HG03066 (cell line): ENCODE results near the gene PHLDA3.

ENCODE experiments used
- ATAC-seq: cut with Tn5 transposase; IDR thresholded peaks from one replicate; pipeline ENCODE4 v1.9.1; 2021; ENCODE audit warnings: low read depth; ENCODE audit not compliant: unreplicated experiment

PHLDA3 gene

DNA sequence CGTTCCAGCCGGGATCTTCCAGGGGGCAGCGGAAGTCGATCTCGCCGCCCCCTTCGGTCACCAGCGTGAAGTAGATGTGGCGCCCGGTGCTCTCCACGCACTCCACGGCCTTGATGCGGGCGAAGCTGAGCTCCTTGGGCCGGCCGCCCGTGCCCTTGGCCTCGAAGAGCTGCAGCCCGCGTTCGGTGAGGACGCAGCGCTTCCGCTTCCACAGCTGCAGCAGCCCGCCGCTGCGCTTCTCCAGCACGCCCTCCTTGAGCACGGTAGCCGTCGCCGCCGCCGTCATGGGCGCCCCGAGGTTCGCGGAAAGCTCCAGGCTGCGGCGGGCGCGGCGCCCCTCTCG lies 516 bp downstream of the PHLDA3 start:
- peak; percentile 51 for ATAC-seq

DNA sequence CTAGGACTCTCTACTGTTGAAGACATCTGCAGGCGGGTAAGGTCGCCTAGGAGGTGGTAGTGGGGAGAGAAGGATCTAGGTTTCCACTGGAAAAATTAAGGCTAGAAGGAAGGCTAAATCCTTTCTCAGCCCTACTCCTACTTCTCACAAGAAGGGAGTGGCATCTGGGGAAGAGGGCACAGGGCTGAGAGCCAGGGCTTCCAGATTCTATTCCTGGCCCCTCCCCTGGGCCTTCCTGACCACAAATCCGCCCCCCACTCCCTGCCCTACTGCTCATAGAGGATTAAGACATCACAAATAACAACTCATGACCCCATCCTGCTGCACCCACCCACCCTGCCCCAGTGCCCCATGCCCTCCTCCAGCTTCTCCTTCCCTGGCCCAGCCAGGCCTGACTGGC lies 2.5 kb downstream of the PHLDA3 start:
- no peak for ATAC-seq

DNA sequence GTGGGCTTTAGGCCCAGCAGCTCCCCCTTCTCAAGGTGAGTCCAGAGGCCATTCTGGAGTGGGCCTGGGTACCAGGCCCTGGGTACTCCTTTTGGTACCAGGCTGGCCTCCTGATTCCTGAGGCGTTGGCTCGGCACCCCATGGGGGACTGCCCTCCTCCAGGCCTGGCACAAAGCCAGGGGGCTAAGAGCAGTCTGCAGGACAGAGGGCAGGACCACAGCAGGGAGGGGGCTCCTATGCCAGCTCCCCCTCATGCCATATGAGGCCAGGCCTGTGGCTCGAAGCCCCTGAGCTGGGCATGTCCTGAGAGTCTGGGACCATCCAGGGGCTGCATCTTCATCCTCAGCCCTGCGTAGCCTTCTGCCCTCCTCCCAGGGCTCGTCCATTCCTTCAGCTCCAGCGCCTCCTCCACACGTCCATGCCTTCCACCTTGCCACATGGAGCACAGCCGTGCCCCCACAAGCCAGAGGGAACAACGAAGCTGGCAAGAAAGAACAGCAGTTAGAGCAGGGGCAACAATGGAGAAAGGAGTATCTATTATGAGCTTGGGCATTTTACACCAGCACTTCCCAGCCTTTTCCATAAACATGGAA lies 3.2 kb downstream of the PHLDA3 start:
- ATAC-seq, result no peak

DNA sequence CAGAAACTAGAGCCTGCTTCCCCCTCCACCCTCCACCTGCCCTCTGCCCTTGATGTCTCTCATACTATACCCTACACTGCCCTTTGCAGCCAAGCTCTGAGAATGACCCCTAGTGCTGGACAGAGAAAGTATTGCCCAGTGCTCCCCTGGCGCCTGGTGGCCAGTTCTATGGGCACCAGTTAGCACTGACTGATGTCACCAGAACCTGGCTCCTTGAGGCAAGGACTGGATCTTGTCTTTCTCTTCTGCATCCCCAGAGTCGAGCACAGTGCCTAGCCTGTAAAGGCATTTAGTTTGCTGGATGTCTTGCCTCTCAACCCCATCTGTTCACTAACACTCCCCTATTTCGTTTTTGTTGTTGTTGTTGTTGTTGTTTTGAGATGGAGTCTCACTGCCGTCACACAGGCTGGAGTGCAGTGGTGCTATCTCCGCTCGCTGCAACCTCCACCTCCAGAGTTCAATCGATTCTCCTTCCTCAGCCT lies 5.9 kb downstream of the PHLDA3 start:
- ATAC-seq, result no peak

DNA sequence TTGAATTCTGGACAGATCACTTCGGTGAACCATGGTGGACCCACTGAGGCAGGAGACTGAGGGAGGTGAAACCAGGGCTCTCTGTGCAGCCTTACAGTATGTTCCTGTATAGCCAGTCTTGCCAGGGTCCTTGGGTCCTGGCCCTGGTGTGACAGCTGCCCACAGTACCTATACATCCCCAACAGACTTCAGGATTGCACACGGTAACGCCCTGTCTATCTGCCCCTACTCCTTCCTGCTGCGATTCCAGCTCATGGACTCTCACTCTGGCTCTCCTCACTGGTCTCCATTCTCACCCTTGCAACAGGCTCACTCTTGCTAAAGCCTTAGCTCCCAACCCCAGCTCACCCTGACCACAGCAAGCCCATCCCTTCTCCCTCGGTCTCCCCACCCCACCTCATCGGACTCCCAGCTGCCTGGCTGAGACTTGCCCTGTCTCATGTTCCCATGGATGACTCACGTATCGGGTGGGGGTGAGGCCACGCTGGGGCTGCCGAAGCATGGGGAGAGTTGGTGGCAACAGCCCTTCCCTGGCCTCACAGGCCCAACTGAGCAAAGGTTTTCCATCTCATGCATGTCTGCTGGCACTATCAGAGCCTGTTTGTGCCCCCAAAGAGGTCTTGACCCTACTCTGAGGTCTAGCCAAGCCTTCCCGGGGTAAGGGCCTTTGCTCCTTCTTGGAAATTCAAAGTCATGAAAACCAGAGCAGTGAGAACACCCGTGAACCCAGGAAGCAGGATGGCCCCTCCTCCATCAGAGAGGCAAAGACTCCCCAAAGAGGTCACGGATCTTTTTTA lies 7.1 kb downstream of the PHLDA3 start:
- no peak for ATAC-seq

DNA sequence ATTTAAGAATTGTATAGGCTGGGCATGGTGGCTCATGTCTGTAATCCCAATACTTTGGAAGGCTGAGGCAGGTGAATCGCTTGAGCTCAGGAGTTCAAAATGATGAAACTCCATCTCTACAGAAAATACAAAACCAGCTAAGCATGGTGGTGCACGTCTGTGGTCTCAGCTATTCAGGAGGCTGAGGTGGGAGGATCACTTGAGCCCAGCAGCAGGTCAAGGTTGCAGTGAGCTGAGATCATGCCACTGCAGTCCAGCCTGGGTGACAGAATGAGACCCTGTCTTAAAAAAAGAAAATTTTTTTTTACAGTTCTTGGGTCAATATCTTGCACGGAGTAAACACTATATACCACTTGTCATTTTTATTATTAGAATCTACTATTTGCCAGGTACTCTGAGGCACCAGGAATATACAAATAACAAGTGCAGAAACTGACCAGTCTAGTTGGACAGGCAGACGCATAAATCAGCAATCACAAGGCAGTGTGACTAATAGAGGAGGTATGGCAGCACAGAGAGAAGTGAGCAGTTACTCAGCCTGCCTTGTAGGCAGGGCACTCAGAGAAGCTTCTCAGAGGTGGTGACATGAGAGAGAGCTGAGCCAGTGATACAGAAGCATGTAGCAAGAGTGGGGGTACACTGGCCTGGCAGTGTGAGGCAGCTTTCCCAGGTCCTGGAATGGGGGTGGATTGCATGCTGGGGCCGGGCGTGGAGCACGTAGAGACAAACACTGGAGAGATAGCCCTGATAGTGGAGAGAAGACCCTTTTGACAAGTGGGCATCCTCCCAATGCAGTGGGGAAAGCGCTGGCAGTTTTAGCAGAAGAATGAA lies 8.0 kb downstream of the PHLDA3 start:
- ATAC-seq, result no peak

DNA sequence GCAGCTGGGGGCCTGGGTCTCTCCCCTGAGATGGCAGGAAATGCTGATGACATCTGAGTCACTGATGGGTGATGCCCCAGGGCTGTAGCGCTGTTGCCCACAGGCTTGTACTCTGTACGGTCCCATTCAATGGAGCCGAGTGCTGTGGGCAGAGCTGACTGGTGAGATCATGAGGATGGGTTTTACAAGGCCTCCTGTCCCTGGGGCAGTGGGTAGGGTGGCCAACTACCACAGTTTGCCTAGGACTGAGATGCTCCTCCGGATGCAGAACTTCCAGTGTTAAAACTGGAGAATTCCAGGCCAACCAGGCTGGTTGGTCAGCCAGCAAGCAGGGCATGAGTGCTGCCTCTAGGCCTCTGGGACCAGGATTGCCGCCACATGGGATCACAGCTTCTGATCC lies 9.2 kb downstream of the PHLDA3 start:
- ATAC-seq, result no peak

DNA sequence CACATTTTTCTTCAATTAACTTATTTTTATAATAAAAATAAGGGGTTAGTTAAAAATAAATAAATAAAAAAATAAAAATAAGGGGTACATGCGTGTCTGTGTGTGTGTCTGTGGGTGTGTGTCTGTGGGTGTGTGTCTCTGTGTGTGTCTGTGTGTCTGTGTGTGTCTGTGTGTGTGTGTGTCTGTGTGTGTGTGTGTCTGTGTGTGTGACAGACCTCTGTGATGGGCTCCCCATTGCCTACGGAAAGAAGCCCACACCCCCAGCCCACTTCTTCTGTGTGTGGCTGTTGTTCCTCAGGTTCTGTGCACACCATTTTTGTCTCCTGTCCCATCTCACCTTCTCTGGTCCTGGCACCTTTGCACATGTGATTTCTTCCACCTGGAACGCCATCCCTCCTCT lies 9.9 kb downstream of the PHLDA3 start:
- no peak for ATAC-seq

DNA sequence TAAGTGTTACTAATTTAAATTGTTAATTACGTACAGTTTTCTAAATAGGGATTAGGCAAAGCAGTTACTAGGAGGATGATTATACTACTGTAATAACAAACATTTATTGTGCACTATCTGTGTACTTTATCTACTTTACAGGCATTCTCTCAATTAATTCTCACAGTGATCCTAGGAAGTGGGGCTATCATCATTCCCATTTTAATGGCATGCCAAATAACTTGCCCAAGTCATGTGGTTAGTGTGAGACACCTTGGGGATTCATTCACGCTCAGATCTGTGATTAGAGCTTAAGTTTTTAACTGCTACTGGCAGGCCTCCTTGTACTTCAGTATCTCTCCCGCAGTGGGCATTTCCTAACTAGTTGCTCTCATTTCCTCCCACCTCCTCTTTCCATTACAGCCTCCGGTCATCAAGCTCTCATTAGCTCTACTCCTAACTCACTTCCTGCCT lies 11.5 kb downstream of the PHLDA3 start:
- no peak for ATAC-seq

DNA sequence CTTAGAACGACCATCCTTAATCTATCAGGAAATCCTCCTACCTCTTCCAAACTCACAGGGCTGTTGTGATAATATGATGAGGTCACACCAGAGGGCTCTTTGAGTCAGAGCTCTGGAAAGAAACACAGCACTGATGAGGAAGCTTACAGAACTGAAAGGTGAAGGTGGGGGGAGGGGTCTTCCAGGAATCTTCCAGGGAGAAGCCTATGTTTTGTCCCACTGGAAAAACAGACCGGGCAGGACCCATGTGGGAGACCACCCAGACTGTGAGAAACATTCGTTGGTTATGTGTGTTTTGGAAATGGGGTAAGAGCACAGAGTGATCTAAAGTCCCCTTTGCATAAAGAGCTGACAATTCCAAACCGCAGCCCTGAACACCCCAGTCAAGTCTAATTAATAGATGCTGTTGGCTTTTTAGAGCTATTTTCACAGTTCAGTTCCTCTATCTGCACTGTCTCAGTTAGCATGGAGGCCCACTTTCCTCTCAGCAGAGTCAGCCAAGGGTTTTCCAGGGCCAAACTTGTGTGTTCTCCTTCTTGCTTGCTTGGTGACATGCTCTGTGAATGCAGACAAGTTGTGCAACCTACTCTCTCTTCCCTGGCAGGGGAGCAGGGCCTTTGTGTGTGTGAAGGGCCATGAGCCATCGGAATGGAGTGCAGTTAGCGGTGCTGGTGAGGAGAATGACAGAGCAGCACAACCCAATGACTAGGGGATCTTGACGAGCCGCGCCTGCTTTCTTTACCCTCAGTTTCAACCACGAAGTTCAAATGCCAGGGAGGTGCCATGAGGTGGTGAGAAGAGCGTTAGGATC lies 12.3 kb downstream of the PHLDA3 start:
- no peak for ATAC-seq

DNA sequence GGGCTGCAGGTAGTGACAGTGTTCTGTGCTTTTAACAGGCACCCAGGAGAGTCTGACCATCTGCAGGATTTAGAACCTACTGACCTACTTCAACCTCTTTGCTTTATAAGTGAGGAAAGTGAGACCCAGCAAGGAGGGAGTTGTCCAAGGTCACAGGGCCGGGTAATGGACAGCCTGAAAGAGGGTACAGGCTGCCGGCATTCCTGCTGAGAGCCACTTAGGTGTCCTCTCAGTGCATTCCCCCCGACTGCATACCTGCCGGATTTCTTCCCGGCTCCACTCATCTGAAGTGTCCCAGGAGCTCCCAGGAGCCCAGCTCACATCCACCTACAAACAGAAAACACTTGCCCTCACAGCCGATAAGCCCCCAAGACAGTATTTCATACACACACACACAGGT lies 13.9 kb downstream of the PHLDA3 start:
- no peak for ATAC-seq

DNA sequence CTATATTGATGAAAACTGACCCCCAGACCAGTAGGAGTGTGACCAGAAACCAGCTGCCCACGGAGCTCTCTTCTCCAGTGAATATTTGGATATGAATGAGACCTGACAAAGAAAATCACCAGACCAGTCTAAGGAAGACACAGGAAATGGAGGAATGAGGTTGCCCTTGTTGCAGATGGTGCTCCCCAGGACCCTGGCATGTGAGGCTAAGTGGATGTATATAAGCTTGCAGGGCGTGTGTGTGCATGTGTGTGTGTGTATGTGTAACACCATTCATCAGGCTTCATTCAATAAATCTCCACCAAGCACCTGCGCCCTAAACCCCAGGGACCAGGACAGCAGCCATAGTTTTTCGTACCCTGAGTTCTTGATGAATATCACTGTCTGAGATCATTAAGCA lies 14.4 kb downstream of the PHLDA3 start:
- no peak for ATAC-seq

DNA sequence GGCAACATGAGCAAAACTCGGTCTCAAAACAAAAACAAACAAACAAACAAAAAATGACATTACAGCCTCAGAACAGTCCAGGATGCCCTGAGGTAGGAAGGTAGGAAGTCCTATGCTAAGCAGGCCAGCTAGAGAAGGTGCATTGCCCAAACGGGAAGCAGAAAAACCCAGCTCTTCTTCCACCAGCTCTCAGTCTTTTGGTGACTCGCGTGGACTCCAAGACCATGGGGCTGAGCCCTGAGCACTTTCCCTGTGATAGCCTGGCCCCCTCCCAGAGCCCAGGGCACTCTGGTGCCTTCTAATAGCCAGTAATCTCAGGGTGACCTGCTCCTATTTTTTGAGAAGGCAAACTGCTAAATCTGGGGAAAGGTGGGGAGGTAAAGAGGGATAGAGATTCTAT lies 16.1 kb downstream of the PHLDA3 start:
- ATAC-seq, result no peak

DNA sequence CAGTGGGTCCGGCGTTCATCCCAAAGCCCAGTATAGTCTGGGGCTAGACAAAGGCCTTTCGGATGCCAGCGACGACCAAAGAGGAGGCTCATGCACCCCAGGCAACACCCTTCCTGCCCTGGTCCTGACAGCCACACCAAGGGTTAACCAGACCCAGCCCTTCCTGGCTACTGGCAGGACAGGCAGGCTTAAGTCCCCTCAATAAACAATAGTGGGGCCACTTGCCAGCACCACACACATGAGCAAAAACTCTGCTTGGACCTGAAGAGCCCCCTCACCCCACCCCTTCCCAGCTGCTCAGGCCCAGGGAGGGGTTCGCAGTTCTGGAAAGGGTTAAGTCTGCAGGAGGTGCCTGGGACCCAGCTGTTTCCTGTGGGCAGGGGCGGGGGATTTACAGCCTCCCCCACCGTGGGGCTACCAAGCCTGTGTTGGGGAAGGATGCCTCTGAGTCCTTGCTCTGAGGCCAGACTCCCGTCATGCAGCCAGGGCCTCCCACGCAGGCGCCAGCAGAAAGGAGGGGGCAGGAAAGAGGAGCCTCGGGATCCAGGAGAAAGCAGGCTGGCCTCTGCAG lies 18.2 kb downstream of the PHLDA3 start:
- ATAC-seq, result no peak

DNA sequence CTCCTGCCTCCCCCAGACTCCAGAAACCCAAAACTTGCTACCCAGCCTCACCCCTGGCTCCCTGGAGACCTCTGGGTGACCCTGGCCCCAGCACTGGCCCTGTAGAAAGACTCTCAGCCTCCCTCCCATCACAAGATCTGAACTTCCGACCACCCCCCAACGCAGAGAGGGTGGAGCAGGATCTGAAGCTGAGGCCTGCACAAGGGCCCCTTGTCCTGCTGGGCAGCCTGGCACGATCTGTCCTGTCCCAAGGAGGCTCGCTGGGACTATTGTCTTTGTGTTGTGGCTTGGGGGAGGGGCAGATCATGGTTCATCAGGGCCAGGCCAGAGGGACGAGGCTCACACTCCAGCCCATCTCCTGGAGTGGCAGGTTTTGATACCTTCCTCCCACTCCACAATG lies 20.0 kb downstream of the PHLDA3 start:
- no peak for ATAC-seq

DNA sequence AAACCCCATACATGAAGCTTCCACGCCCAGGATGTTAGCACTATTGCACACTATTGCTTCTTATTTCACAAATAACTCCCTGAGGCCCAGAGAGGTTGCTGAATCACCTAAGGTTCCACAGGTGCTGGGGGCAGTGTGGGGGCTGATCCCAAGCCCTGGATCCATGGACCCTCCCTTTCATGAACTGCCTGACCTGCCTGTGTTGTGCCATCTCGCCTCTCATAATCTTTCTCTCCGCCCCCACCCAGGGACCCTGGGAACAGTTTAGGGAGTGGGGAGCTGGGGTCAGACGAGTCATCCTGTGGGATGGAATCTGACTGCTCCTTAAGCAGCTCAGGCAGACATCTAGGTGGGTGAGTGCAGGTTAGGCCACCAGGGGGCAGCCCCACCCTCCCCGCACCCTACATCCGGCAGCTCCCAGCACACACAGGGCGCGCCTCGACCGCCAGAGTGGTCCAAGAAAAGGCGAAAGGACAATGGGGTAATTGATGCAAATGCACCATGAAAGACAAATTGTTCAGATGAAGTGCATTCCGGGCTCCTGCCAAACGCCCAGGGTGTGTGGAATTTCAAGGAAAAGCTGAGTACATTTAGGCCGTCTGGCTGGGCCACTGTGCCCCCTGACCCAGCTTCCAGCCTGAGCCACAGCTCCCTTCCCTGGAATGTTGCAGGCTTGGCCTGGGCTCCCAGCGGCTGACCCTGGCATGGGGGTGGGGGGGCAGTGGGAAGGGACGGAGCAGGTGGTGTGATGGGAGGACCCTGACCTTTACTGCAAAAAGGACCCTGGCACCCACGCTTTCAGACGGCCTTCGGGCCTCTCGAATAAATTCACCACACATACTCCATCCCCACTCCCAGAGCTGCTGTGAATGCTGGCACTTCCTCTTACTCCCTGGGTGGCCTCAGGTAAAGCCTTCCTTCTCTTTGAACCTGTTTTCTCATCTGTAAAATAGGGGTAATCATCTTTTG lies 20.8 kb downstream of the PHLDA3 start:
- ATAC-seq, result peak; percentile 77

DNA sequence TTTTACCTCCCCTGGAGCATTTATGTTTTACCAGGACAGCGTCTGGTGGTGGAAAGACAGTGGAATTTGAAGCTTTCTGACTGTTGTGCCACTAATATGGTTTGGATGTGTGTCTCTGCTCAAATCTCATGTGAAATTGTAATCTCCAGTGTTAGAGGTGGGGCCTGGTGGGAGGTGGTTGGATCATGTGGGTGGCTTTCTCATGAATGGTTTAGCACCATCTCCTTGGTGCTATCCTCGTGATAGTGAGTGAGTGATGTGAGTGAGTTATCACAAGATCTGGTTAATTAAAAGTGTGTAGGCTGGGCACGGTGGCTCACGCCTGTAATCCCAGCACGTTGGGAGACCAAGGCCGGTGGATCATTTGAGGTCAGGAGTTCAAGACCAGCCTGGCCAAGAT lies 23.7 kb downstream of the PHLDA3 start:
- ATAC-seq, result no peak

DNA sequence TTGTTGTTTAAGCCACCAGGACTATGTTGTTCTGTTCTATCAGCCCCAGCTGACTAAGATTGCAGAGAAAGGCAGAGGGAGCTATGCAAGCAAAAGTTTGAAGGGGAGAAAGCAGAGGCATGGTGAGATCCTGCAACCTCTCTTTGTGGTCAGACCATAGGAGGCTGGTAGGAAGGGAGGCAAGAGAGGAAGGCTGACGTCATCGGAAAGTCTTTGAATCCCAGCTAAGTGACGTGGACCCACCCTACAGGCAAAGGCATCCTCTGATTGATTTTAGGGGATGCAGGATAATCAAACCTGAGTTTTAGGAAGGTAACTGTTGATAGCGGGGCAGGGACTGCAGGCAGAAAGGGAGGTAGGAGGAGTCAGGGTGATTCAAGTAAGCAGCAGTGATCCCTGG lies 24.2 kb downstream of the PHLDA3 start:
- ATAC-seq, result no peak

DNA sequence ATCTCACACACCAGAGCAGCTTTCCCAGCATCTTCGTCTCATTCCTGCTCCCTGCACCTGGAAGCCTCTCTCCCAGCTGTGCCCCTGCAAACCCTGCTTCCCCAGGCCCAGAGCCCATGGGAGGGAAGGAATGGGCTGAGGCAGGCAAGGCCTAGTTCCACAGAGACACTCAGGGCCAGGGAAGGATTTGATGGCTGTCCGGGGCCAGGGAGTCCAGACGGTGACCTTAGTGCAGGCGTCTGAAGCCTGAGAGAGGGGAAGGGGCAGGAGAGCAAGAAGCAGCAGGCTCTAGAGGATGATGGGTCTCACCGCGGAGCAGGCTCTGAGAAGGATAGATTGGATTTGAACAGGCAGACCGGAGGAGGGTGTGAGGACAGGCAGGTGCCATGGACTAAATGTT lies 25.2 kb downstream of the PHLDA3 start:
- no peak for ATAC-seq
